ENCODE results near the gene SGSM1. TPM values are rescaled to one million over a fixed set of nuclear protein-coding genes. Genes with fewer than 3 reads are reported as not detected.

SGSM1 gene
- total RNA-seq, 1 experiment from 2014 or later = 4.1 TPM

DNA sequence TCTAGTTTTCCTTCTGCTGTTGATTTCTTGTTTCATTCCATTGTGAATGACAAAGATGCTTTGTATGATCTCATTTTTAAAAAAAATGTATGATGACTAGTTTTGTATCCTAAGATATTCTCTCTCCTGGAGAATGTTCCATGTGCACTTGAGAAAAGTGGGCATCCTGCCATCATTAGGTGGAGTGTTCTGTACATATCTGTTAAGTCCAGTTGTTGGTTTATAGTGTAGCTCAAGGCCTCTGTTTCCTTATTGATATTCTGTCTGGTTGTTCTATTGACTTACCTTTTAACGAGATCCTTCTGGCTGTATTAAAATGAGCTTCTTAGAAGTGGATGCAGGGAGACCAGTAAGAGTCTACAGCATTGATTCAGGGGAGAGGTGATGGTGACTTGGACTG, 35.2 kb downstream of the SGSM1 start:
- H3K9me3 Mint-ChIP-seq = 0 out of 2 replicates have a peak, but pooled peaks cover 3% of the 10 kb centered on the region
- ATAC-seq = no peak
- H3K4me1 Mint-ChIP-seq = no peaks in the 10 kb centered on the region
- no peak overlapping the region for H3K27ac Mint-ChIP-seq
- H3K27me3 Mint-ChIP-seq (ENCODE audit: low read depth) = no peaks in the 10 kb centered on the region; the same call in 1 of the 2 replicates
- no peak for DNase-seq (ENCODE audit: low spot score)
- H3K36me3 Mint-ChIP-seq = no peaks in the 10 kb centered on the region
- ChIA-PET POLR2A (no interaction called here), CTCF (interaction anchor here (1.0 to 2.4 kb wide), 3 partner anchors 9 to 69 kb away, joined by 3 to 8 read pairs (median 3); no protein-coding TSS in a partner anchor)
- TF ChIP-seq FOXP1 (CRISPR knock-in tag; IDR thresholded peaks at IDR 0.05; ENCODE audit: borderline replicate concordance) (no peak), ZNF263 (CRISPR knock-in tag; IDR thresholded peaks at IDR 0.05; ENCODE audit: low read depth) (no peak), TCF7 (CRISPR knock-in tag; IDR thresholded peaks at IDR 0.05; ENCODE audit: low read depth) (no peak)
- no peak overlapping the region for H3K4me3 Mint-ChIP-seq

DNA sequence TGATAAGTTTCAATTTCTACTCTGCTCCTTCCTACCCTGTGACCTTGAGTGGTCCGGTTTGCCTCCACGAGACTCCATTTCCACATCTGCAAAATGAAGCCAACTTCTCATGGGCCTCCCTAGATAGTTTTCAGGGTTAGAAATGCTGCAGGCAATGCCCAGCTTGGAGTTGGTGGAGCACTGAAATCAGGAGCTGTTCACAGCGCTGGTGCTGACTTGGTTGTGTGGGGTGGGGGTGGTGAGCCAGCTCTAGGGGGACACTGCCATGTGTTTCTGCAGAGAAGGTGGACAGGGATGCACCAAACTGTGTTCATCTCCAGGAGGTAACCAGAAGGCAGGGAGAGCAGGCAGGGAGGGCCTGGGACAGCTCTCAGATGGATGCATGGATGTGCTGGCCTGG, 37.0 kb downstream of the SGSM1 start:
- H3K4me3 Mint-ChIP-seq = no peak overlapping the region
- no peak for ATAC-seq
- no peaks in the 10 kb centered on the region; the same call in 1 of the 2 replicates for H3K27me3 Mint-ChIP-seq (ENCODE audit: low read depth)
- POLR2A ChIA-PET = no interaction called here
- DNase-seq (ENCODE audit: low spot score) = no peak
- H3K4me1 Mint-ChIP-seq = no peaks in the 10 kb centered on the region
- TF ChIP-seq, protein P1, sequence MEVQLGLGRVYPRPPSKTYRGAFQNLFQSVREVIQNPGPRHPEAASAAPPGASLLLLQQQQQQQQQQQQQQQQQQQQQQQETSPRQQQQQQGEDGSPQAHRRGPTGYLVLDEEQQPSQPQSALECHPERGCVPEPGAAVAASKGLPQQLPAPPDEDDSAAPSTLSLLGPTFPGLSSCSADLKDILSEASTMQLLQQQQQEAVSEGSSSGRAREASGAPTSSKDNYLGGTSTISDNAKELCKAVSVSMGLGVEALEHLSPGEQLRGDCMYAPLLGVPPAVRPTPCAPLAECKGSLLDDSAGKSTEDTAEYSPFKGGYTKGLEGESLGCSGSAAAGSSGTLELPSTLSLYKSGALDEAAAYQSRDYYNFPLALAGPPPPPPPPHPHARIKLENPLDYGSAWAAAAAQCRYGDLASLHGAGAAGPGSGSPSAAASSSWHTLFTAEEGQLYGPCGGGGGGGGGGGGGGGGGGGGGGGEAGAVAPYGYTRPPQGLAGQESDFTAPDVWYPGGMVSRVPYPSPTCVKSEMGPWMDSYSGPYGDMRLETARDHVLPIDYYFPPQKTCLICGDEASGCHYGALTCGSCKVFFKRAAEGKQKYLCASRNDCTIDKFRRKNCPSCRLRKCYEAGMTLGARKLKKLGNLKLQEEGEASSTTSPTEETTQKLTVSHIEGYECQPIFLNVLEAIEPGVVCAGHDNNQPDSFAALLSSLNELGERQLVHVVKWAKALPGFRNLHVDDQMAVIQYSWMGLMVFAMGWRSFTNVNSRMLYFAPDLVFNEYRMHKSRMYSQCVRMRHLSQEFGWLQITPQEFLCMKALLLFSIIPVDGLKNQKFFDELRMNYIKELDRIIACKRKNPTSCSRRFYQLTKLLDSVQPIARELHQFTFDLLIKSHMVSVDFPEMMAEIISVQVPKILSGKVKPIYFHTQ (CRISPR knock-in tag; IDR thresholded peaks at IDR 0.05) = no peak
- TF ChIP-seq, protein P2, sequence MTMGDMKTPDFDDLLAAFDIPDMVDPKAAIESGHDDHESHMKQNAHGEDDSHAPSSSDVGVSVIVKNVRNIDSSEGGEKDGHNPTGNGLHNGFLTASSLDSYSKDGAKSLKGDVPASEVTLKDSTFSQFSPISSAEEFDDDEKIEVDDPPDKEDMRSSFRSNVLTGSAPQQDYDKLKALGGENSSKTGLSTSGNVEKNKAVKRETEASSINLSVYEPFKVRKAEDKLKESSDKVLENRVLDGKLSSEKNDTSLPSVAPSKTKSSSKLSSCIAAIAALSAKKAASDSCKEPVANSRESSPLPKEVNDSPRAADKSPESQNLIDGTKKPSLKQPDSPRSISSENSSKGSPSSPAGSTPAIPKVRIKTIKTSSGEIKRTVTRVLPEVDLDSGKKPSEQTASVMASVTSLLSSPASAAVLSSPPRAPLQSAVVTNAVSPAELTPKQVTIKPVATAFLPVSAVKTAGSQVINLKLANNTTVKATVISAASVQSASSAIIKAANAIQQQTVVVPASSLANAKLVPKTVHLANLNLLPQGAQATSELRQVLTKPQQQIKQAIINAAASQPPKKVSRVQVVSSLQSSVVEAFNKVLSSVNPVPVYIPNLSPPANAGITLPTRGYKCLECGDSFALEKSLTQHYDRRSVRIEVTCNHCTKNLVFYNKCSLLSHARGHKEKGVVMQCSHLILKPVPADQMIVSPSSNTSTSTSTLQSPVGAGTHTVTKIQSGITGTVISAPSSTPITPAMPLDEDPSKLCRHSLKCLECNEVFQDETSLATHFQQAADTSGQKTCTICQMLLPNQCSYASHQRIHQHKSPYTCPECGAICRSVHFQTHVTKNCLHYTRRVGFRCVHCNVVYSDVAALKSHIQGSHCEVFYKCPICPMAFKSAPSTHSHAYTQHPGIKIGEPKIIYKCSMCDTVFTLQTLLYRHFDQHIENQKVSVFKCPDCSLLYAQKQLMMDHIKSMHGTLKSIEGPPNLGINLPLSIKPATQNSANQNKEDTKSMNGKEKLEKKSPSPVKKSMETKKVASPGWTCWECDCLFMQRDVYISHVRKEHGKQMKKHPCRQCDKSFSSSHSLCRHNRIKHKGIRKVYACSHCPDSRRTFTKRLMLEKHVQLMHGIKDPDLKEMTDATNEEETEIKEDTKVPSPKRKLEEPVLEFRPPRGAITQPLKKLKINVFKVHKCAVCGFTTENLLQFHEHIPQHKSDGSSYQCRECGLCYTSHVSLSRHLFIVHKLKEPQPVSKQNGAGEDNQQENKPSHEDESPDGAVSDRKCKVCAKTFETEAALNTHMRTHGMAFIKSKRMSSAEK (CRISPR knock-in tag; IDR thresholded peaks at IDR 0.05; ENCODE audit: borderline replicate concordance) = no peak
- TF ChIP-seq GTF2I (CRISPR knock-in tag; conservative IDR thresholded peaks at IDR 0.05) = no peak
- TF ChIP-seq, protein P3, sequence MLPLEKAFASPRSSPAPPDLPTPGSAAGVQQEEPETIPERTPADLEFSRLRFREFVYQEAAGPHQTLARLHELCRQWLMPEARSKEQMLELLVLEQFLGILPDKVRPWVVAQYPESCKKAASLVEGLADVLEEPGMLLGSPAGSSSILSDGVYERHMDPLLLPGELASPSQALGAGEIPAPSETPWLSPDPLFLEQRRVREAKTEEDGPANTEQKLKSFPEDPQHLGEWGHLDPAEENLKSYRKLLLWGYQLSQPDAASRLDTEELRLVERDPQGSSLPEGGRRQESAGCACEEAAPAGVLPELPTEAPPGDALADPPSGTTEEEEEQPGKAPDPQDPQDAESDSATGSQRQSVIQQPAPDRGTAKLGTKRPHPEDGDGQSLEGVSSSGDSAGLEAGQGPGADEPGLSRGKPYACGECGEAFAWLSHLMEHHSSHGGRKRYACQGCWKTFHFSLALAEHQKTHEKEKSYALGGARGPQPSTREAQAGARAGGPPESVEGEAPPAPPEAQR (CRISPR knock-in tag; IDR thresholded peaks at IDR 0.05) = no peak
- no peak for TF ChIP-seq TP53 (CRISPR knock-in tag; IDR thresholded peaks at IDR 0.05)
- TF ChIP-seq ESRRA (CRISPR knock-in tag; IDR thresholded peaks at IDR 0.05; ENCODE audit: borderline replicate concordance) = no peak
- TF ChIP-seq, protein P4, sequence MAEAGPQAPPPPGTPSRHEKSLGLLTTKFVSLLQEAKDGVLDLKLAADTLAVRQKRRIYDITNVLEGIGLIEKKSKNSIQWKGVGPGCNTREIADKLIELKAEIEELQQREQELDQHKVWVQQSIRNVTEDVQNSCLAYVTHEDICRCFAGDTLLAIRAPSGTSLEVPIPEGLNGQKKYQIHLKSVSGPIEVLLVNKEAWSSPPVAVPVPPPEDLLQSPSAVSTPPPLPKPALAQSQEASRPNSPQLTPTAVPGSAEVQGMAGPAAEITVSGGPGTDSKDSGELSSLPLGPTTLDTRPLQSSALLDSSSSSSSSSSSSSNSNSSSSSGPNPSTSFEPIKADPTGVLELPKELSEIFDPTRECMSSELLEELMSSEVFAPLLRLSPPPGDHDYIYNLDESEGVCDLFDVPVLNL (CRISPR knock-in tag; IDR thresholded peaks at IDR 0.05; ENCODE audit: borderline replicate concordance, low read depth) = no peak
- TF ChIP-seq, protein P5, sequence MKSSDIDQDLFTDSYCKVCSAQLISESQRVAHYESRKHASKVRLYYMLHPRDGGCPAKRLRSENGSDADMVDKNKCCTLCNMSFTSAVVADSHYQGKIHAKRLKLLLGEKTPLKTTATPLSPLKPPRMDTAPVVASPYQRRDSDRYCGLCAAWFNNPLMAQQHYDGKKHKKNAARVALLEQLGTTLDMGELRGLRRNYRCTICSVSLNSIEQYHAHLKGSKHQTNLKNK (CRISPR knock-in tag; IDR thresholded peaks at IDR 0.05) = no peak
- H3K9me3 Mint-ChIP-seq = no peaks in the 10 kb centered on the region
- no peak overlapping the region for H3K27ac Mint-ChIP-seq
- CTCF ChIA-PET = interaction anchor here (0.6 to 2.4 kb wide), 6 partner anchors 13 to 200 kb away, joined by 3 to 8 read pairs (median 4); no protein-coding TSS in a partner anchor
- no peaks in the 10 kb centered on the region for H3K36me3 Mint-ChIP-seq
